HFF-Myc (cell line): Measurements from ENCODE around the gene PLAAT4.
"Not testable (repeated sequence)": the region's sequence is repeated elsewhere in the genome, so short reads cannot be mapped to it uniquely, and the experiment has no call there.

Experiments
- DNase-seq: peaks from one replicate; pipeline ENCODE4 v3.0.0-alpha.2; 2011; ENCODE audit warnings: low read depth; ENCODE audit errors: extremely low read depth
- H3K4me3 ChIP-seq: replicated peaks from 2 replicates; pipeline ENCODE4 v1.5.1; 2011; ENCODE audit warnings: low read depth, mild to moderate bottlenecking, control low read depth, low read length
- TF ChIP-seq, protein P1 (sequence below): IDR thresholded peaks from 2 replicates; pipeline ENCODE4 v1.5.1; 2012; ENCODE audit warnings: mild to moderate bottlenecking, low read depth, low read length, control low read depth; ENCODE audit errors: missing control alignments

Gene PLAAT4

DNA sequence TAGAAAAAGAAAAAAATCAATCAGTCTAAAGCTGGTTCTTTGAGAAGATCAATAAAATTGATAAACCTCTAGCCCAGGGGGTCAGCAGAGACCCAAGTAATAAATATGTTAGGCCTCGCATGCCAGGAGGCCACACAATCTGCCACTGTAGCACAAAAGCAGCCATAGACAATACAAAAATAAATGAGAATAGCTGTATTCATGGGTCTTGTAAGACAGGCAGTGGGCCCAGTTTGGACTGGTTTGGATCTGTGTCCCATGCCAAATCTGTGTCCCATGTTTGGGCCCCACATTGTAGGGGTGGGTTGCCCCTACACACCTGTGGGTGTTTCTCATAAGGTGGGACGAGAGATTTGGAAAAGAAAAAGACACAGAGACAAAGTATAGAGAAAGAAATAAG is 6.6 kb upstream of the PLAAT4 start:
- TF ChIP-seq, protein P1, sequence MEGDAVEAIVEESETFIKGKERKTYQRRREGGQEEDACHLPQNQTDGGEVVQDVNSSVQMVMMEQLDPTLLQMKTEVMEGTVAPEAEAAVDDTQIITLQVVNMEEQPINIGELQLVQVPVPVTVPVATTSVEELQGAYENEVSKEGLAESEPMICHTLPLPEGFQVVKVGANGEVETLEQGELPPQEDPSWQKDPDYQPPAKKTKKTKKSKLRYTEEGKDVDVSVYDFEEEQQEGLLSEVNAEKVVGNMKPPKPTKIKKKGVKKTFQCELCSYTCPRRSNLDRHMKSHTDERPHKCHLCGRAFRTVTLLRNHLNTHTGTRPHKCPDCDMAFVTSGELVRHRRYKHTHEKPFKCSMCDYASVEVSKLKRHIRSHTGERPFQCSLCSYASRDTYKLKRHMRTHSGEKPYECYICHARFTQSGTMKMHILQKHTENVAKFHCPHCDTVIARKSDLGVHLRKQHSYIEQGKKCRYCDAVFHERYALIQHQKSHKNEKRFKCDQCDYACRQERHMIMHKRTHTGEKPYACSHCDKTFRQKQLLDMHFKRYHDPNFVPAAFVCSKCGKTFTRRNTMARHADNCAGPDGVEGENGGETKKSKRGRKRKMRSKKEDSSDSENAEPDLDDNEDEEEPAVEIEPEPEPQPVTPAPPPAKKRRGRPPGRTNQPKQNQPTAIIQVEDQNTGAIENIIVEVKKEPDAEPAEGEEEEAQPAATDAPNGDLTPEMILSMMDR = no peak
- DNase-seq = no peak
- no peak overlapping the region for H3K4me3 ChIP-seq

DNA sequence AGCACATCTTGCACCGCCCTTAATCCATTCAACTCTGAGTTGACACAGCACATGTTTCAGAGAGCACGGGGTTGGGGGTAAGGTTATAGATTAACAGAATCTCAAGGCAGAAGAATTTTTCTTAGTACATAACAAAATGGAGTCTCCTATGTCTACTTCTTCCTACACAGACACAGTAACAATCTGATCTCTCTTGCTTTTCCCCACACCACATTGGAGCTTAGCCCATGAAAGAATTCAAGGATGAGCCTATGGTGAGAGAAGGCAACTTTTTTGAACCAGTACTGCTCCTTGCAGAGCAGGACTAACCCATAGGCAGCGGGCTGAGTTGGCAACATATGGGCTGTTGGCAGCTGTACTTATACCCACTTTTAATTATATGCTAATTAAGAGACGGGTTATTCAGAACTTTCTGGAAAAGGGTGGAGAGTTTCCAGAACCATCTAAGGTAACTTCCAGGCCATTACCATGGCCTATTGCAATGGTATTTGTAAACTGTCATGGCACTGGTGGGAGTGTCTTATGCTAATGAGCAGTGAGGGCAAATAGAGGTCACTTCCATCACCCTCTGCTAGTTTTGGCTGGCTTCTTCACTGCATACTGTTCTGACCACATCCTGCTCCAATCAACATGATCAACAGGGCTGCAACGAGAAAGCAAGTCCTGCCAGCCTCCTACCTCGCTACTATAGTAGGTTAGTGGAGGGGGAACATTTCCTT is 5.4 kb upstream of the PLAAT4 start:
- peak; percentile 46 for DNase-seq
- H3K4me3 ChIP-seq = not testable (repeated sequence)

DNA sequence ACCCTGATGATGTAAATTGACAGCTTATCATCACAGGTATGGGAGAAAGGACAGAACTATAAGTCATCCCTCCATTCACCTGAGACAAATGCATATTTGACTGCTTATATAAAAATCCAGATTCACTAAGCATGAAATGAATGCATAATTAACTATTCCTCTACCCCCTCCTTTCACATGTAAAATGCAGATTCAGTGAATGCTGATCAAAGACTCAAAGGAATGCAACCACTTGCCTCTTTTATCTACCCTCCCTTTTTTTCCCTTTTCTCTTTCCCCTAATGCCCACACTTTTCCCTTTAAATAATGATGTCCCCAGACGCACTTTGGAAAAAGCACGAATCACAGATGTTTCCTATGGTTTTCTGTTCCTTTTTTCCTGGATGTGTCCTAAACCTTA is 4.5 kb upstream of the PLAAT4 start:
- H3K4me3 ChIP-seq = no peak overlapping the region
- TF ChIP-seq, protein P1 = no peak
- no peak for DNase-seq

DNA sequence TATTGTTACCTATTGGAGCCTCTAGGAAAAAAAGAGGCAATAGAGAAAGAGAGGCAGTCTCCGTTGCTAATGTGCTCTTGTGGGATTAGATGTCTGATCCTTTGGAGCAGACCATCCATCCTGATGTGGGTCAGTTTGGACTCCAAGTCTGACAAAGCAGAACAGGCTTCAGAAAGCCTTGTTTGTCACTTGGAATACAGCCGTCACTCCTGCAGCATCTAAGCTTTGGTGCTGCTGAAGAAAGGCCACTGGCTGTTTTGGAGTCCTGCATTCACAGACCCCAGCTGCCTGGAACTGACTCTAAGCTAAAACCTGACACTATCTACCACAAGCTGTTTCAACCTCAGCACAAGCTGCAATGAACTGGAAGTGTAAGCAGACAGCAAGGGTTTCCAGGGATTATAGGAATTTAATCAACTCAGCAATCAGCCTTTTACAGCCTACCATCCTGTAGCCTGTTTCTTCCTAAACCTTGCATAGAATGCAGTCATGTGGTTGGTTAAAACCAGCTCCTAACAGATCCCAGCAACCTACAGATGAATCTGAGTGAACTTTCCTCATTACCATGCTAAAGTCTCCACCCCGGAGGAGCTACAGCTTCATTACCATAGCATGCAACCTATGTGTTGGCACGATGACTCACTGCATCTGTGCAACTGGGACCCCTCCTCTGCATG is 3.7 kb upstream of the PLAAT4 start:
- no peak for DNase-seq
- H3K4me3 ChIP-seq = no peak overlapping the region
- TF ChIP-seq, protein P1 = no peak

DNA sequence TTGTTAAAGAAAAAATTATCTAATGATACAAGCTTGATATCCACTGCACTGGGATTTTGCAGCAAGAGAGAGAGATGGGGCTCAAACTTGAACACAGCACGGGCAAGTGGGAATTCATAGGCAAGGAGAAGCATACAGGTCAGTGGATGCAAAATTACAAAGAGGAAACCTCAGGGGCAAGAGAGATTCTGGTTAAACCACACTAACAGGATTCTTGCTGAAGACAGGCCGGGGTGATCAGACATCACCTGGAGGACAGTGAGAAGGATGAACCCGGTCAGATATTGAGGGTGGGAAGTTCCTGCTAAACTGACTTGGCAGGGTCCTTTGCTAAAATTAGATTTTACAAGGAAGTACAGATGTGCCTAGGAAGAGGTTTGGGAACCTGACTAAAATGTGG is 2.5 kb upstream of the PLAAT4 start:
- H3K4me3 ChIP-seq = no peak overlapping the region
- TF ChIP-seq, protein P1 = no peak
- DNase-seq = no peak

DNA sequence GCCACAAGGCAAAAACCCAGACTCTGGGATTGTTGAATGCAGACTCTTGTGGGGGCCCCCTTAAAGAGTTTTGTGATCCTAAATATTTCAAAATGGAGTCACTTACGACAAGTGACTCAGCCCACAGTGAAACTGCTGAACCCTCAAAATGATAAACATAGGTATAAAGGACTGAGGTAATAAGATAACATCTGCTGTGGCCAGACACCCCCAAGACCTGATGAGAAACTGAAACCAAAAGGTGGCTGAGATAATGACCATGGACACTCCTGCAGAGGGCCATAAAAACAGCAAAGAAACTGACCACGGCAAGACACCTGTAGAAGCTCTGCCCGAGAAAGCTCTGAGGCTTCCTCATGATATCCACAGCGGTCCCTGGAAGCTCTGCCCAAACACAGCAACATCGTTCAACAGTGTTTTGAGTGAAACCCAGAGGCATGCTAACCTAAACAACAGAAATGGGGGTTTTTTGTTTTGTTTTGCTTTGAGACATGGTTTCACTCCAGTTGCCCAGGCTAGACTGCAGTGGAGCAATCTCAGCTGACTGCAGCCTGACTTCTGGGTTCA is 1.6 kb upstream of the PLAAT4 start:
- TF ChIP-seq, protein P1 = no peak
- DNase-seq = no peak
- no peak overlapping the region for H3K4me3 ChIP-seq

DNA sequence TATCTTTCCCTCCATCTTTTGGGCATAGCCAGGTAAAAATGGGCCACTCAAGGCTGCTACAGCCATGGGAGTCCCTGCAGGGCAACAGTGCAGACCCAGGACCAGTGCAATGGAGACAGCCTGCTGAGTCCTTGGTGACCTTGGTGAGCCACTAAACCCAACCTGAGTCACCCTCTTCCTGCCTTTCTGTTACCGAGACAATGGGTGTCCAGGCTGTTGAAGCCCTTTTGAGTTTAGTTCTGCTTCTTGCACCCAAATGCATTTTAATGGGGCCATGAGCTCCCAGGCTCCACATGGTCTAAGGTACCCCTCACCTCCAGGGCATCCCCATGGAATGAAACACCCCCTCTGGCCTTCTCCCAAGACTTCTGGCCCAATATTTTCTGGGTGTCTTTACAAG is 874 bp upstream of the PLAAT4 start:
- no peak for DNase-seq
- no peak overlapping the region for H3K4me3 ChIP-seq
- TF ChIP-seq, protein P1 = no peak
